K562 (cell line): Measurements from ENCODE around the gene CRHR2.

Source experiments
- CEBPB ChIP-seq: fragments of 450-650 bp; IDR thresholded peaks from 2 replicates; pipeline ENCODE4 v1.6.1; 2016; ENCODE audit warnings: missing genetic modification characterization, missing compliant biosample characterization
- FOXA1 ChIP-seq: fragments of 450-650 bp; IDR thresholded peaks from 2 replicates; pipeline ENCODE4 v1.6.1; 2016; ENCODE audit warnings: mild to moderate bottlenecking, borderline replicate concordance
- MAZ ChIP-seq, 2 experiments: fragments of 450-650 bp in 1 of 2; sonication (generic) in 1 of 2; formaldehyde crosslinking; IDR thresholded peaks in 1 of 2; conservative IDR thresholded peaks in 1 of 2; 2 replicates each; pipeline versions ENCODE4 v1.4.0 to v1.5.0; 2020; ENCODE audit warnings: mild to moderate bottlenecking in 1 of 2, missing genetic modification reagents in 1 of 2
- PHF20 ChIP-seq: fragments of 450-650 bp; IDR thresholded peaks from 2 replicates; pipeline ENCODE4 v1.6.1; 2018; ENCODE audit not compliant: partially characterized antibody
- POLR2AphosphoS5 ChIP-seq: IDR thresholded peaks from 2 replicates; pipeline ENCODE4 v1.6.1; 2011; ENCODE audit warnings: mild to moderate bottlenecking, low read depth, low read length, moderate library complexity; ENCODE audit not compliant: control insufficient read depth, insufficient read depth
- STAG1 ChIP-seq: sonication (generic); formaldehyde crosslinking; IDR thresholded peaks from 2 replicates; pipeline ENCODE4 v1.5.0; 2020; ENCODE audit warnings: missing genetic modification reagents, borderline replicate concordance
- TBP ChIP-seq: optimal IDR thresholded peaks from 2 replicates; pipeline ENCODE3; 2011; ENCODE audit warnings: low read depth, low read length, improper control_type of control experiment
- ZBTB8A ChIP-seq: fragments of 450-650 bp; IDR thresholded peaks from 2 replicates; pipeline ENCODE4 v1.6.1; 2018; ENCODE audit warnings: mild to moderate bottlenecking, moderate library complexity; ENCODE audit not compliant: partially characterized antibody
- TF ChIP-seq, protein P1 (sequence below): fragments of 250-450 bp; sonication (Bioruptor Pico); IDR thresholded peaks from 2 replicates; pipeline ENCODE4 v1.5.0; 2021; ENCODE audit warnings: mild to moderate bottlenecking, borderline replicate concordance
- TF ChIP-seq, protein P2 (sequence below): sonication (generic); formaldehyde crosslinking; IDR thresholded peaks from 2 replicates; pipeline ENCODE4 v1.9.0; 2022; ENCODE audit warnings: mild to moderate bottlenecking, missing genetic modification reagents

DNA sequence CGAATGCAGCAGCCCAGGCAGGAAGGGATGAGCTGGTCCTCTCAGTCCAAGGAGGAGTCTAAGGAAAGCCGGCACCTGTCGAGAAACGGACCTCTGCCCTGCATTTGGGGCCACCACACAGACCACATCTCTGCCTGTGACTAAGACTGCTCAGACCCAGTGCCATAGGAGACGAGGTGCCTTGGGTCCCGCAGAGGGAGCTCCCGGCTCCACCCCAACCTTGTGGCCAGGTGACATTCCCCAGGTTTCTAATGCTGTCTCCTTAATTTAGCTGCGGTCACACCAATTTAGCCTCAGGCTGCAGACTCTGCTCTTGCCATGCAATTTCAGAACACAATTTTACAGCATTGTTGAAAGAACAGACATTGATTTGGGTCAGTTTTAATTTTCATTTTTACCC is 22.8 kb upstream of the CRHR2 start:
- no peak for TF ChIP-seq FOXA1
- TF ChIP-seq TBP = no peak
- TF ChIP-seq, protein P1, sequence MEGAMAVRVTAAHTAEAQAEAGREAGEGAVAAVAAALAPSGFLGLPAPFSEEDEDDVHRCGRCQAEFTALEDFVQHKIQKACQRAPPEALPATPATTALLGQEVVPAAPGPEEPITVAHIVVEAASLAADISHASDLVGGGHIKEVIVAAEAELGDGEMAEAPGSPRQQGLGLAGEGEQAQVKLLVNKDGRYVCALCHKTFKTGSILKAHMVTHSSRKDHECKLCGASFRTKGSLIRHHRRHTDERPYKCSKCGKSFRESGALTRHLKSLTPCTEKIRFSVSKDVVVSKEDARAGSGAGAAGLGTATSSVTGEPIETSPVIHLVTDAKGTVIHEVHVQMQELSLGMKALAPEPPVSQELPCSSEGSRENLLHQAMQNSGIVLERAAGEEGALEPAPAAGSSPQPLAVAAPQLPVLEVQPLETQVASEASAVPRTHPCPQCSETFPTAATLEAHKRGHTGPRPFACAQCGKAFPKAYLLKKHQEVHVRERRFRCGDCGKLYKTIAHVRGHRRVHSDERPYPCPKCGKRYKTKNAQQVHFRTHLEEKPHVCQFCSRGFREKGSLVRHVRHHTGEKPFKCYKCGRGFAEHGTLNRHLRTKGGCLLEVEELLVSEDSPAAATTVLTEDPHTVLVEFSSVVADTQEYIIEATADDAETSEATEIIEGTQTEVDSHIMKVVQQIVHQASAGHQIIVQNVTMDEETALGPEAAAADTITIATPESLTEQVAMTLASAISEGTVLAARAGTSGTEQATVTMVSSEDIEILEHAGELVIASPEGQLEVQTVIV = no peak
- no peak for TF ChIP-seq ZBTB8A
- no peak for TF ChIP-seq STAG1
- TF ChIP-seq, protein P2, sequence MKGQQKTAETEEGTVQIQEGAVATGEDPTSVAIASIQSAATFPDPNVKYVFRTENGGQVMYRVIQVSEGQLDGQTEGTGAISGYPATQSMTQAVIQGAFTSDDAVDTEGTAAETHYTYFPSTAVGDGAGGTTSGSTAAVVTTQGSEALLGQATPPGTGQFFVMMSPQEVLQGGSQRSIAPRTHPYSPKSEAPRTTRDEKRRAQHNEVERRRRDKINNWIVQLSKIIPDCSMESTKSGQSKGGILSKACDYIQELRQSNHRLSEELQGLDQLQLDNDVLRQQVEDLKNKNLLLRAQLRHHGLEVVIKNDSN (CRISPR knock-in tag) = no peak
- TF ChIP-seq PHF20 = no peak
- no peak for TF ChIP-seq POLR2AphosphoS5
- no peak for TF ChIP-seq CEBPB
- TF ChIP-seq MAZ (CRISPR knock-in tag; conservative IDR thresholded peaks at IDR 0.05 in 1 of 2, IDR thresholded peaks at IDR 0.05 in 1 of 2) = no peak
